ENCODE measurements around the gene TRIM65.
"Not testable (repeated sequence)": the region's sequence is repeated elsewhere in the genome, so short reads cannot be mapped to it uniquely, and the experiment has no call there.

Gene TRIM65

DNA sequence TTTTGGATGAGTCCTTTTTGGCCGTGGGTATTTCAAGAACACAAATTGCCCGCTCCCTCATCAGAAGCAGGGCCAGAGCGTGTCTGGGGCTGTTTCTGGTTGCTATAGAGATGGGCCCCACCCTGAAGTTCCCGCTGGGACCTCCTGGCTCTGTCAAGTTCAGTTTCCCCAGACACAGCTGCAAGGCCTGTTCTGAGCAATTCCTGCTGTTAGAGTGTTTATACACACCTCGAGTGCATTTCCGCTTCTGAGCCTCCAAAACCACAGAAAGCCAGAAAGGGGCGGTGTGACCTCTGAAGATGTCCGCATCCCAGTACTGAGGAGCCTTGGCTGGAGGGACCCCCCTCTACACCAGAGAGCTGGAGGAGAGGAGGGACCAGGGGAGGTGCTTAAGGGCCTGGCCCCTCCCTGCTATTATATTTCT, 32.3 kb downstream of the TRIM65 start:
- Histone ChIP-seq H3K4me1 (ENCODE audit: low read length) (peaks cover 11% of the 10 kb centered on the region), H3K9ac (ENCODE audit: low read length) (peak overlapping the region; percentile 28; the same call in 1 of the 2 replicates), H3K4me2 (ENCODE audit: low read length) (peak overlapping the region; percentile 72), H3K36me3 (replicated peaks; ENCODE audit: low read depth, low read length) (no peaks in the 10 kb centered on the region), H3K79me2 (ENCODE audit: low read length) (no peaks in the 10 kb centered on the region), H3K9me3 (ENCODE audit: insufficient read depth, low read length) (no peaks in the 10 kb centered on the region), H3K27me3 (ENCODE audit: low read depth, low read length) (no peaks in the 10 kb centered on the region), H3K27ac (ENCODE audit: low read length) (no peak overlapping the region), H4K20me1 (ENCODE audit: insufficient read depth, low read length) (no peaks in the 10 kb centered on the region), H2AFZ (ENCODE audit: low read depth, low read length) (peak overlapping the region; percentile 84), H3K4me3 (ENCODE audit: low read length) (peak overlapping the region; percentile 60)
- TF ChIP-seq EZH2phosphoT487 (IDR thresholded peaks at IDR 0.05; ENCODE audit: low read depth) = no peak
- TF ChIP-seq, protein P1, sequence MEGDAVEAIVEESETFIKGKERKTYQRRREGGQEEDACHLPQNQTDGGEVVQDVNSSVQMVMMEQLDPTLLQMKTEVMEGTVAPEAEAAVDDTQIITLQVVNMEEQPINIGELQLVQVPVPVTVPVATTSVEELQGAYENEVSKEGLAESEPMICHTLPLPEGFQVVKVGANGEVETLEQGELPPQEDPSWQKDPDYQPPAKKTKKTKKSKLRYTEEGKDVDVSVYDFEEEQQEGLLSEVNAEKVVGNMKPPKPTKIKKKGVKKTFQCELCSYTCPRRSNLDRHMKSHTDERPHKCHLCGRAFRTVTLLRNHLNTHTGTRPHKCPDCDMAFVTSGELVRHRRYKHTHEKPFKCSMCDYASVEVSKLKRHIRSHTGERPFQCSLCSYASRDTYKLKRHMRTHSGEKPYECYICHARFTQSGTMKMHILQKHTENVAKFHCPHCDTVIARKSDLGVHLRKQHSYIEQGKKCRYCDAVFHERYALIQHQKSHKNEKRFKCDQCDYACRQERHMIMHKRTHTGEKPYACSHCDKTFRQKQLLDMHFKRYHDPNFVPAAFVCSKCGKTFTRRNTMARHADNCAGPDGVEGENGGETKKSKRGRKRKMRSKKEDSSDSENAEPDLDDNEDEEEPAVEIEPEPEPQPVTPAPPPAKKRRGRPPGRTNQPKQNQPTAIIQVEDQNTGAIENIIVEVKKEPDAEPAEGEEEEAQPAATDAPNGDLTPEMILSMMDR (IDR thresholded peaks at IDR 0.05; ENCODE audit: low read depth, low read length) = no peak

DNA sequence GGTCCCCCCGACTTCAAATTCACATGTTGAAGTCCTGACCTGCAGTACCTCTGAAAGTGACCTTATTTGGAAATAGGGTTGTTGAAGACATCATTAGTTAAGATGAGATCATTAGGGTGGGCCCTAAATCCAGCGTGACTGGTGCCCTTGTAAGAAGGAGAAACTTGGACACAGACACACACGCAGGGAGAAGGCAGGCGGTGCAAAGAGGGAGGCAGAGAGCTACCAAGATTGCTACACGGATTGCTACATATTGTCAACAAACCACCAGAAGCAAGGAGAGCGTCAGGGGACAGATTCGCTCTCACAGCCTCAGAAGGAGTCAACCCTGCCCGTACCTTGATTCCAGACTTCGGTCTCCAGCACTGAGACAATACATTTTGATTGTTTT, 34.8 kb downstream of the TRIM65 start:
- no peaks in the 10 kb centered on the region for H3K27me3 ChIP-seq (ENCODE audit: low read depth, low read length)
- no peaks in the 10 kb centered on the region for H3K79me2 ChIP-seq (ENCODE audit: low read length)
- no peak overlapping the region for H2AFZ ChIP-seq (ENCODE audit: low read depth, low read length)
- no peak overlapping the region for H3K4me2 ChIP-seq (ENCODE audit: low read length)
- no peak overlapping the region for H3K9ac ChIP-seq (ENCODE audit: low read length)
- no peak overlapping the region for H3K4me3 ChIP-seq (ENCODE audit: low read length)
- no peak overlapping the region for H3K27ac ChIP-seq (ENCODE audit: low read length)
- H3K4me1 ChIP-seq (ENCODE audit: low read length) = peaks cover 24% of the 10 kb centered on the region
- TF ChIP-seq, protein P1 (IDR thresholded peaks at IDR 0.05; ENCODE audit: low read depth, low read length) = no peak
- TF ChIP-seq EZH2phosphoT487 (IDR thresholded peaks at IDR 0.05; ENCODE audit: low read depth) = no peak
- H3K9me3 ChIP-seq (ENCODE audit: insufficient read depth, low read length) = no peaks in the 10 kb centered on the region
- H4K20me1 ChIP-seq (ENCODE audit: insufficient read depth, low read length) = no peaks in the 10 kb centered on the region
- H3K36me3 ChIP-seq (replicated peaks; ENCODE audit: low read depth, low read length) = no peaks in the 10 kb centered on the region

DNA sequence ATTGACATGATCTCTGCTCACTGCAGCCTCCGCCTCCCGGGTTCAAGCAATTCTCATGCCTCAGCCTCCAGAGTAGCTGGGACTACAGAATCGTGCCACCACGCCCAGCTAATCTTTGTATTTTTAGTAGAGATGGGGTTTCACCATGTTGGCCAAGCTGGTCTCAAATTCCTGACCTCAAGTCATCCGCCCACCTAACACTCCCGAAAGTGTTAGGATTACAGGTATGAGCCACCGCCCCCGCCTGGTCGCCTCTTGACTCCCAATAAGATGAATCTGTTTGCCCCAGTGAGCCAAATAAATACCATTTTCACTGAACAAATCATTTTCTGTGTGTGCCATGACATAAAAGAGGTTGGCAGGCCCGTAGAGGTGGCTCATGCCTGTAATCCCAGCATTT, 37.4 kb downstream of the TRIM65 start:
- Histone ChIP-seq H3K4me1 (ENCODE audit: low read length) (peaks cover 26% of the 10 kb centered on the region), H3K79me2 (ENCODE audit: low read length) (peaks cover 11% of the 10 kb centered on the region)
- not testable (repeated sequence) for H3K9me3 ChIP-seq (ENCODE audit: insufficient read depth, low read length); H3K9ac ChIP-seq (ENCODE audit: low read length); H2AFZ ChIP-seq (ENCODE audit: low read depth, low read length); H3K27ac ChIP-seq (ENCODE audit: low read length); H3K4me3 ChIP-seq (ENCODE audit: low read length); H3K27me3 ChIP-seq (ENCODE audit: low read depth, low read length); H4K20me1 ChIP-seq (ENCODE audit: insufficient read depth, low read length); H3K36me3 ChIP-seq (replicated peaks; ENCODE audit: low read depth, low read length); H3K4me2 ChIP-seq (ENCODE audit: low read length)

DNA sequence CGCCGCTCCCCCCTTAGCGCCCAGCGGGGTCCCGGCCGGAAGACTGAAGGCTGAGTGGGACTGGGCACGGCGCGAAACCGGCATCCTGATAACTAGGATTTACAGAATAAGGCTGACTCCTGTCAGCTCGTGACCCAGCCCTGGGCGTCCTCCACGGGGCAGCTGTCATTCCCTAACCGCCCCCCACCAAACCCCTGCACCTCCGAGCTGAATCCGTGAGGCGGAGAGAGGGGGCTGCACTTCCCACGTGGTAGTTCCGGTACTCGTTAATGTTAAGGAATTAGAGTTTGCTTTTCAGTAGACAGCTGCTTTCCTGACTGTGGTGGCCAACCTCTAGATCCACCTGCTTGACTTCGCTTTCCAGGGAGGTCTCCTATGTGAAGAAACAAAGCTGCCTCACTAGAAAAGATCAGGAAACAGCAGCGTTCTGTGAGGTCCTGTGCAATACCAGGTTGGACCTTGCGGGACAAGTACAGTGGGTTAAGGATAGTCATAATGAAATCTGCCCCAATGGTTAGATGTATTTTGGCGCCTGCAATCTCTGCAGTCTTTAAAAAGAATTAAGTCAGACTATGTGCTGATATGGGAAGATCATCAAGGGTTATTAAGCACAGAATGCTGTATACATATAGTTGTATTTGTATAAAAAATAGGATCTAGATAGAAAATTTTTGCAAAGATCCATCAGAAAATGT, 40.5 kb downstream of the TRIM65 start:
- peak overlapping the region; percentile 76 for H3K9ac ChIP-seq (ENCODE audit: low read length)
- no peak overlapping the region; the same call in 1 of the 2 replicates for H2AFZ ChIP-seq (ENCODE audit: low read depth, low read length)
- peaks cover 4% of the 10 kb centered on the region for H3K36me3 ChIP-seq (replicated peaks; ENCODE audit: low read depth, low read length)
- no peaks in the 10 kb centered on the region for H3K9me3 ChIP-seq (ENCODE audit: insufficient read depth, low read length)
- peak overlapping the region; percentile 82 for H3K4me3 ChIP-seq (ENCODE audit: low read length)
- H4K20me1 ChIP-seq (ENCODE audit: insufficient read depth, low read length) = peaks cover 3% of the 10 kb centered on the region; the same call in 1 of the 2 replicates
- H3K79me2 ChIP-seq (ENCODE audit: low read length) = peaks cover 22% of the 10 kb centered on the region
- H3K27me3 ChIP-seq (ENCODE audit: low read depth, low read length) = no peaks in the 10 kb centered on the region
- peak overlapping the region; percentile 98 for H3K4me2 ChIP-seq (ENCODE audit: low read length)
- H3K27ac ChIP-seq (ENCODE audit: low read length) = peak overlapping the region; percentile 60
- TF ChIP-seq EZH2phosphoT487 (IDR thresholded peaks at IDR 0.05; ENCODE audit: low read depth) = no peak
- TF ChIP-seq, protein P1 (IDR thresholded peaks at IDR 0.05; ENCODE audit: low read depth, low read length) = peak; percentile 51; the same call in 1 of the 2 replicates
- H3K4me1 ChIP-seq (ENCODE audit: low read length) = peaks cover 25% of the 10 kb centered on the region

Data from OCI-LY3 (cell line).